ENCODE results near the gene CD248.
"Not testable (repeated sequence)": the region's sequence is repeated elsewhere in the genome, so short reads cannot be mapped to it uniquely, and the experiment has no call there.

CD248 gene

DNA sequence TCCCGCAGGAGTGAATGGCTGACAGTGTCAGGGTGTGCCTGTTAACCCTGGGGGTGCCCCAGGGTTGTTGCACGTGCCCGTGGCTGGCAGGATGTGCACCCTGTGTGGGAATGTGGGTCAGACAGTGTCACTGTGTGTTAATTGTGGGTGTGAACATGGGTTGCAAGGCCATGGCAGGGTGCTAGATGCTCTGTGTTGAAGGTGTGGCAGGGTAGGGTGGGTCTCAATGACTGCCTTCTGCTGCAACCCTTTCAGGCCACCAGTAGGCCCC lies 11.1 kb upstream of the CD248 start:
- DNase-seq: no peak

DNA sequence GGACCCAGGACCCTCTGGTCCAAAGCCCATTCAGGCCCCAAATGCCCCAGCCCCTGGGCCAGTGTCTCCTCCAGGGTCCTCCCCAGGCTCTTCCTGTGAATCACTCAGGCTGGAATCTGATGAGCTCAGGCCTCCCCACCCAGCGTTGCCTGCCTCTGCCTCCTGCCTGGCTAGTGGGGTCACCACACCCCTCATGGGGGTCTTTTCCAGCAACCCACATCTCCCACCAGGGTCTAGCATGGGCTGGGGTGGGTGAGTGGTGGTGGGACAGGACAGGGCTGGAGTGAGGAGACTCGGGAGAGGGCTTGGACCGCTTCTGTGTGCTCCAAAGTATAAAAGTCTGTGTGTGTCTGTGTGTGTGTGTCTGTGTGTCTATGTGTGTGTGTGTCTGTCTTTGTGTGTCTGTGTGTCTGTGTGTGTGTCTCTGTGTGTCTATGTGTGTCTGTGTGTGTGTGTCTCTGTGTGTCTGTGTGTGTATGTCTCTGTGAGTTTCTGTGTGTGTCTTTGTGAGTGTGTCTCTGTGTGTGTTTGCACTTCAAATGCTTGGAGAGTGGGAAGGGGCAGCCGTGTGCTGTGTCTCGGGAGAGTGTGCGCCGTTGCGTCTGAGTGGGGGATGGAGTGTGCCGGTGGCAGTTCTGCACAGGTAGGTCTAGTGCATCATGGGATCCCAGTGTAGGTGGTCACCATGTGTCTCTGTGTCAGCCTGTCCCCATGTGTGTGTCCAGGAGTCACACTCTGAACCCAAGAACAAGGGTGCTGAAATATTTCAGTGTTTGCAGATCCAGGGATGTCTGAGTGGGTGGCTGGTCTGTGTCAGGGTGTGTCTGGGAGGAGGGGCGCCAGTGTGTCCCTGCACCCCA lies 10.6 kb upstream of the CD248 start:
- DNase-seq: no peak

DNA sequence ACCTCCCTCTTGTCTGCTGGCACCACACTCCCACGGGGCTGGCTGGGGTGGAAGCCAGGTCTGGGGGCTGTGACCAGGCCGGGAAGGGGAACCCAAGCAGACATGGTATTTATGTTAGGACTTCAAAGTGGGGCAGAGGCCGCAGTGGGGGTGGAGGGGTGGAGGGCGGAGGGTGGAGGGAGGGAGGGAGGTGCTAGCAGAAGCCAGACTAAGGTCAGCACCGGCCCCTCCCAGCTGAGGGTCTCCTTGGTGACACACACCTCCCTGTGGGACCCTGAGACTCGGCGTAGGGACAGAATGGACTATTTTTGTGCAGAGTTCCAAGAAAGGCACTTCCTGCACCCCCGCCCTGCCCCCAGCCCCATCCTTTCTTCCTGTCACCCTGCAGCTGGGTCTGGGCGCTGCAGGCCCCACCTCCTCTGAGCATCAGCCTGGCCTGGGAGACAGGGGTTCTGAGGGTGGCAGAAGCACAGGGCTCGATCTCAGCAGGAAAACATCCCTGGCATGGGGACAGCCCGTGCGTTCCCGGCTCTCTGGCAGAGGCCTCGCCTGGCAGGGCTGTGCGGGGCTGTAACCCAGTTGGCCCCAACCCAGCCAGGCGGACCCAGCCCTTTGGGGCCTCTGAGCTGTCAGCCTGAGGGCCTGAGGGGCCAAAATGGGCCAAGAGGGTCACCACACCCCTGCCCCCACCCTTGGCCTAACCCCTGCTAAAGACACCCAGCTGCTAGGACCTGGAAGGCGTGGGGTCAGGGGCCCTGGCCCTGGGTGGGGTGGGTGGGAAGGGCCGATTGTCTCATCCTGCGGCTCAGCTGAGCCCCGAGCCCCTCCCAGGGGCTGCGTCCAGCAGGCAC lies 9.6 kb upstream of the CD248 start:
- DNase-seq: peak; percentile 38

DNA sequence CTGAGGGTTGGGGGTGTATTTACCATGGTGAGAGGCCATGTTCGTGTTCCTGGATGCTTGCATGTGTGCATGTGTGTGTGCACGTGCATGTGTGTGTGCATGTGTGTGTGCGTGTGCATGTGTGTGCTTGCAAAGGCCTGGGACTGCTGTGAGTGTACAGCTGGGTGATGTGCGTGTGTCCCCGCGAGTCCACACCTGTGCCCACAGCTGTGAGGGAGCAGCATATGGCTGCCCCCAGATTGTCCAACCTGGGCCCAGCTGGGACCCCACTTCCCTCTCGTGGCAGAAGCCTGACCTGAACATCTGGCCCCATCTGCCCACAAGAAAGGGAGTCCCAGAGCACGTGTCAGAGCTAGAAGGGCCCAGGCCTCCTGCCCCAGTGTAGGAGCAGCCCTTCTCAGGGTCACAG lies 8.4 kb upstream of the CD248 start:
- no peak for DNase-seq

DNA sequence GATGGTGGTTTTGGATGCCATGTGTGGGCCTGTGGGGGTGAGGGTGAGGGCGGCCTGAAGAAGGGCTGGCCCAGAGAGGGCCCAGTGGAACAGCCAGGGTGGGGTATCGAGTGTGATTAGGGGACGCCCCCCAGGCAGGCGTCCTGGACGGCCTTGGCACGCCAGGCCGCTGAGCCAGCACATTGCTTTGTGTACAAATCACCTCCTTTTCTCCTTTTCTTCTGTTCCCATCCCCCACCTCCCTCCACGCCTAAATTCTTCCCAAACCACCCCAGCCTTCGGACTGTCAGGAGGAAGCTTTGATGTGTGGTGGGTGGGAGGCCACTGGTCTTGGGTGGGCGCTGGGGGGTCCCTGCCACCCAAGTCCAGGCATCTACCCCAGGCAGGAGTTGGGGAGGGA lies 7.8 kb upstream of the CD248 start:
- DNase-seq: no peak

DNA sequence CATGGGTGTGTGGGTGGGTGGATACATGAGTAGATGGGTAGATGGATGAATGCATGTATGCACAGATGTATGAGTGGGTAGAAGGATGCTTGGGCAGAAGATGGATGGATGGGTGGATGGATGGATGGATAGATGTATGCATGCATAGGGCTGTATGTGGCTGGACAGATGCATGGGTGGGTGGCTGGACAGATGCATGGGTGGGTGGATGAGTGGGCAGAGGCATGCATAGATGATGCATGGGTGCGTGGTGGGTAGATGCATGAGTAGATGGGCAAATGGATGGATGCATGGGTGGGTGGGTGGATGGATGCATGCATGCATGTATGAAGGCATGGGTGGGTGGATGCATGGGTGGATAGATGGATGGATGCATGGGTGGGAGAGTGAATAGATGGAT lies 6.8 kb upstream of the CD248 start:
- no peak for DNase-seq

DNA sequence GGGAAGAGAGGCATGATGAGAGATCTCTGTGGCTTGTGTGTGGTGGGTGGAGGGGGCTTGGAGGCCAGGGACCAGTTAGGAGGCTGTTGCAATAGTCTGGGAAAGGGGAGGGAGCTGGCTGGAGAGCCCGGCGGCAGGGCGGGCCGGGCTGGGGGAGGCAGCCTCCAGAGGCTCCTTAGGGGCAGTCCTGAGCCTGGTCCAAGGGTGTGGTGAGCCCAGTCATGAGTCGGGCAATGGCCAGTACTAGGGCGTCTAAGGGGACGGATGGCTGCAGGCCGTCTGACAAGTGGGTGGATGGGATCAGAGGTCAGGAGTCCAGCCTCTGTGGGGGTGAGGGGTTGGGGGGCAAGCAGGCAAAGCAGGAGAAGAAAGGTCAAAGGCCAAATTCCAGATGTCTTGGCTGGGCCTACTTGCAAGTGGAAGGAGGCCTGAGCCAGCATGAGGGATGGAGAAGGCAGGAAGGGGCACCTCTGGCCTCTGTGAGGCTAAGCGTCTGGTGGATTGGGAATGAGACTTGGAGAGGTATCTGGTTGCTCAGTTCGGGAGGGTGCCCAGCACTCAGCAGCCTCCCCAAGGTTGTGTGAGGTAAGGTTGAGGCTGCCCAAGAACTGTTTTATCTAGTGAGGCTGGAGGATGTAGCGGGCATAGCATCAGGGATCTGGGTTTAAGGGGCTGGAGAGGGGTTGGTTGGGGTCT lies 6.0 kb upstream of the CD248 start:
- DNase-seq: no peak

DNA sequence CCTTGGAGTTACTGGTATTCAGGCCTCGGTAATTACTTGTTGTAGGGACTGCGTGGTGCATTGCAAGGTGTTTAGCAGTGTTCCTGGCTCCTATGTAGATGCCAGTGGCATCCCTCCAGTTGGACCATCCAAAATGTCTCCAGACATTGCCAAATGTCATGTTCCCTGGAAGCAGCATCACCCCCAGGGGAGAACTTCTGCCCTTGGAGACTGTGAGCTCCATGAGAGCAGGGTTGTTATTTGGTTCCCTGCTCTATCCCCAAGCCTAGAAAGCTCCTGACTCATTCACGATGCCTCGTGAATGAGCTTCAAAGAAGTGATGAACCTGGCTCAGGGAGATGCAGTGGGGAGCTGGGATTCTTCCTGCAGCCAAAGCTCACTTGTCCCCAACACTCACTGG lies 4.8 kb upstream of the CD248 start:
- DNase-seq: no peak

DNA sequence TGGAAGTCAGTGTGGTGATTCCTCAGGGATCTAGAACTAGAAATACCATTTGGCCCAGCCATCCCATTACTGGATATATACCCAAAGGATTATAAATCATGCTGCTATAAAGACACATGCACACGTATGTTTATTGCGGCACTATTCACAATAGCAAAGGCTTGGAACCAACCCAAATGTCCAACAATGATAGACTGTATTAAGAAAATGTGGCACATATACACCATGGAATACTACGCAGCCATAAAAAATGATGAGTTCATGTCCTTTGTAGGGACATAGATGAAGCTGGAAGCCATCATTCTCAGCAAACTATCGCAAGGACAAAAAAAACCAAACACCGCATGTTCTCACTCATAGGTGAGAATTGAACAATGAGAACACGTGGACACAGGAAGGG lies 3.9 kb upstream of the CD248 start:
- DNase-seq: not testable (repeated sequence)

DNA sequence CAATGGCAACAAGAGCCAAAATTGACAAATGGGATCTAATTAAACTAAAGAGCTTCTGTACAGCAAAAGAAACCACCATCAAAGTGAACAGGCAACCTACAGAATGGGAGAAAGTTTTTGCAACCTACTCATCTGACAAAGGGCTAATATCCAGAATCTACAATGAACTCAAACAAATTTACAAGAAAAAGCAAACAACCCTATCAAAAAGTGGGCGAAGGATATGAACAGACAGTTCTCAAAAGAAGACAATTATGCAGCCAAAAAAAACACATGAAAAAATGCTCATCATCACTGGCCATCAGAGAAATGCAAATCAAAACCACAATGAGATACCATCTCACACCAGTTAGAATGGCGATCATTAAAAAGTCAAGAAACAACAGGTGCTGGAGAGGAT lies 3.4 kb upstream of the CD248 start:
- not testable (repeated sequence) for DNase-seq

DNA sequence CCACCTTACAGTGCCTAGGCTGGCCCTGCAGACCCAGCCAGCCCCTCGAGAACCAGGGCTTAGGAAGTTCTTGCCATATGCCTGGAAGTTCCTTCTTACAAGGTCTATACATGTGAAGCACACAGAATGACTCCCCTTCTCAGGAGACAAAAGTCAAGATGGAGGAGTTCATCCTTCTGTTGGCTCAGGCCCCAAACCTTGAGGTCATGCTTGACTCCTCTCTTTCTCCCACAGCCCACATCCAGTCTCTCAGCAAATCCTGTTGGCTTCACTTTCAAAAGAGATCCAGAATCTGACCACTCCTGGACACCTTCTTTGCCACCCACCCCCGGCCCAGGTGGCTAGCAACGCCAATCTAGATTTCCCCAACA lies 1.7 kb upstream of the CD248 start:
- DNase-seq: no peak

DNA sequence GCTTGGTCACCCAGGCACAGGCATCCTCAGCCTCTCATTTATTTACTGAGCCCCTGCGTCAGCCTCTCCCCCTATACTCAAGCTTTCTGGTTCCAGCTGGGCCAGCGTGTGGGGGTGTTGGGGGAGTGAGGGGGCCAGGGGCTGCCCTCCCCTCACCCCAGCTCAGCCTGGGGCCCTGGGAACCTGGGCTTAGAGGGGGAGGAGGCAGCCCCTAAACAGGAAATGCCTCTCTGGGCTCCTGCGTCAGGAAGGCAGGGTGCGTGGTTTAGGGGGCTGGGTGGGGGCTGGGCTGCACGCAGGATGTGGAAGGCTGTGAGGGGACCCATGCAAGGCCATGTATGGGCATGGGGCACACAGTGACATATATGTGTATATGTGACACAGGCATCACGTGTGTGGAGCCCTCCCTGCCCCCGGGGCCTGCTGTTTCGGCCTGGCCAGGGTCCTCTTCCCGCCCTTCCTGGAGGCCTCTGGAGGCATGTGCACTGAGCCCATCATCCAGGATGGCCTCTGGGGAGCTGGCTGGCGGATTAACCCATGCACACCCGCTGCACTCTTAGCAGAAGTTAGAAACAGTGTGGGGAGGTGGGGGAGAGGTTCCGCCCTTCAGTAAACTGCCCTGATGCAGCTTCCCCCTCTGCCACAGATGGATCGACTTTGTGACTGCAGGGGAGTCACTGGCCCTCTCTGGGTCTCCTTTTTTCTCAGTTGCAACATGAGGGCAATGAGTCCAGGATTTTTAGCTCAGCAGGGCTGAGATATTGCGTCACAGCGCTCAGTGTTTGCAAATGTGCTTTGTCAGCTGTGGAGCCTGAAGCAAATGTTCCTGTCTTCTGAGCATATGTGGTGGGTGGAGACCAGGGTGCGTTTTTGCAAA lies 1.1 kb upstream of the CD248 start:
- DNase-seq: peak; percentile 69

DNA sequence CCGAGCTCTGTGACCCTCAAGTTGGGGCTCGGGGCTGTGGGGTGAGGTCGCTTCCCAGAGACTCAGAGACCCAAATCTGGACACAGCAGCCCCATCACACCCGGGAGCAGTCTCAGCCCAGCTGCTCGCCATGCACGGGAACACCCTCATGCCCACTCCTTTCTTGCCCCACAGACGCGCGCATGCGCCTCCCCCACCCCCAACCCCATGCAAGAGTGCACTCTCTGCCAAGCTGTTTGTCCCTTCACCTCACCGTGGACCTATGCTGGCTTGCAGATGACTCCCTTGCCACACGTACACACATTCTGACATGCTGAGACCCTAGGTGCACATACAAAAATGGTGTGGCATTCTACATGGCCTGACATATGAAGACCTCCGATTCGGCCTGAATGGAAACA lies 478 bp upstream of the CD248 start:
- DNase-seq: peak; percentile 58

DNA sequence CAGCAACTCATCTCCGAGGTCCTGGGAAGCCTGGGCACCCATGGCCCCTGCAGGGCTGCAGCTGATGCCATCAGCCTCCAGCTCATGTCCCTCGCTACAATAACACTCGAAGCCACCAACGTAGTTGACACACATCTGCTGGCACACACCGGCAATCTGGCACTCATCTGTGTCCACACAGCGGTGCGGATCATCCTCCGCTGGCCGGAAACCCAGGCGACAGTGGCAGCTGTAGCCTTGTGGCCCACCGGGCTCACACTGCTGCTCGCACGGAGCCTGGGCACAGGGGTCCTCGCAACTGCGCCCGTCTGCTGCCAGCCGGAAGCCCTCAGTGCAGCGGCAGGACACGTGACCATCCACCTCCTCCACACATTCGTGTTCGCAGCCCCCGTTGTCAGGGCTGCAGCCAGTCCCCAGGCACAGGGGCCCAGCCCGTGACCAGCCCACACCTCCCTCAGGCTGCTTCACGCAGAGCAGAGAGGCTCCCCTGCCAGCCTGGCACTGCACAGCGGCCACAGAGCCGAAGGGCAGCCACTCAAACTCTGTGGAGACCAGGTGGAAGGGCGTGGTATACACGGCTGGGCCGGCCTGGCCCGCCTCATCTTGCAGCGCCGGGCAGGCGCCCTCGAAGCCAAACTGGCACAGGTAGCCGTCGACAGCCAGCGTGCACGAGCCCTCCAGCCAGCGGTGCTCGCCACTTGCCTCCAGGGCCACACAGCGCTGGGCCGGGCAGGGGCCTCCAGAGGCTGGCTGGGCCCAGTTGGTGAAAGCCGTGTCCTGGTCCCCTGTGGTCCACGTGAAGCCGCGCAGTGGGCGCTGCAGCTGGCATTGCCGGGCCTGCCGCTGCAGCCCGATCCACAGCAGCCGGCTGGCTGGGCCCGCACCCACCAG lies 678 bp downstream of the CD248 start:
- DNase-seq: no peak

DNA sequence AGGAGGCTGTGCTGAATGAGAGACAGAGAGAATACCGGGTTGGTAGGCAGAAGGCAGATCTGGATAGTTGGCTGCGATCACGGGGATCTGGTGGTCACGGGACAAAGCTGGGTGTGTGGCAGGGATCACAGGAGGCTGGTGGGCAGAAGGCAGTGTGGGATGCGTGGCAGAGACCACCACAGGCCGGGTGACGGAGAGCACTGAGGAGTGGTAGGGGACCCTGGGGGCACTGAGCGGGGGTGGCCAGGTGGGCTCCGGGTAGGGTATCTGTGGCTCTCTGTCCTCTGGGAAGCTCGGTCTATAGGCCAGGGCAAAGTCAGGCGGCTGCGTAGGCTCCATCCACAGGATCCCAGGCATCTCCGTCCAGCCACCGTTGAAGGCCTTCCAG lies 1.4 kb downstream of the CD248 start:
- no peak for DNase-seq

DNA sequence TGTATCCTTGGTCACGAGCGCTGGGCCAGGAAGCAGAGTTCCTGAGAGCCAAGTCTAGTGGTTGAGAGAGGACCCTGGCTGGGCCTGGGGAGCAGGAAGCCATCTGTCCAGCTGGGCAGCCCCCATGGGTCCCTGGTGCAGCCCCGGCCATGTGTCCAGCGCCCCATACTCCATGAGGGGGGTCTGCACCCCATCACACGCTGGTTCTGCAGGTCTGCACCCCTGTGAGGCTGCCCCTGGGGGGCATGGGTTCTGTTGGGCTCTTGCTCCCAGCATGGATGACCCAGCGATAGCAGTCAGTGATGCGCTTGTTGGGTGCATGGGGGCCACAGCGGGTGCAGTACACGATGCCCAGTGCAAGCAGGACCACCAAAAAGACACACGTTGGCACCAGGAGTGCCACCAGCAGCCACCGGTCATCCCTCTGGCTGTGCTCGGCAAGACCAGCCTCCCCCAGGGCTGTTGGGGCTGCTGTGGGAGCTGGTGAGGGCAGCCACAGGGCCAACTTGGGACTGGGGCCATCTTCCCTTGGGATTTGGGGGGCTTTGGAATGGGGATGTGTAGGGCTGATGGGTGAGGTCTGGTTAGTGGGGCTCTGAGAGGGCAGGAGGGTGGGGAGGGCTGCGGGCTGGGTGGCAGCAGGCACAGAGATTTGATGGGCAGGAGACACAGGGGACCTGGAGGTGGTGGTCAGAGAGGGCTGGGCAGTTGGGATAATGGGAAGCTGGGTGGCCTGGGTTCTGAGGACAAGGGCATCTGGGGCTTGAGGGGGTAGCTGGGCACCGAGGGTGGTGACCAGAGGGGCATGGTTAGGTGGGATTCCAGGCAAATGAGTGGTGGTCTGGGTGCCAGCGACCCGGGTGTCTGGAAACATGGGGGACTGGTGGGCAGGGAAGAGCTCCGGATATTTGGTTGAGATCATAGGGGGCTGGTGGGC lies 2.0 kb downstream of the CD248 start:
- DNase-seq: no peak

DNA sequence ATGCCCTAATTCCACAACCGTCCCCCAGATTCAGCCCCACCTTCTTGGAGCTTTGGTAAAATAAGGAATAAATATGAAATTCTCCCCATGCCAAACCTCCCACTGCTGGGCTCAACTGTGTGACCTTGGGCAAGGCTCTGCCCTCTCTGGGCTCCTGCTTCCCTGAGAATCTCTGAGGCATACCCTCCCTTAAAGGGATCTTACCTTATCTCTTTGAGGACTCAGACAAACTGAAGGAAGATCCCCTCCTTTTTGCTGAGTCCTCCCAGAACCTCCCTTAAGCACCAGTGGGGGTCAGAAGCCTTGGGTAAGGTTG lies 2.7 kb downstream of the CD248 start:
- no peak for DNase-seq

DNA sequence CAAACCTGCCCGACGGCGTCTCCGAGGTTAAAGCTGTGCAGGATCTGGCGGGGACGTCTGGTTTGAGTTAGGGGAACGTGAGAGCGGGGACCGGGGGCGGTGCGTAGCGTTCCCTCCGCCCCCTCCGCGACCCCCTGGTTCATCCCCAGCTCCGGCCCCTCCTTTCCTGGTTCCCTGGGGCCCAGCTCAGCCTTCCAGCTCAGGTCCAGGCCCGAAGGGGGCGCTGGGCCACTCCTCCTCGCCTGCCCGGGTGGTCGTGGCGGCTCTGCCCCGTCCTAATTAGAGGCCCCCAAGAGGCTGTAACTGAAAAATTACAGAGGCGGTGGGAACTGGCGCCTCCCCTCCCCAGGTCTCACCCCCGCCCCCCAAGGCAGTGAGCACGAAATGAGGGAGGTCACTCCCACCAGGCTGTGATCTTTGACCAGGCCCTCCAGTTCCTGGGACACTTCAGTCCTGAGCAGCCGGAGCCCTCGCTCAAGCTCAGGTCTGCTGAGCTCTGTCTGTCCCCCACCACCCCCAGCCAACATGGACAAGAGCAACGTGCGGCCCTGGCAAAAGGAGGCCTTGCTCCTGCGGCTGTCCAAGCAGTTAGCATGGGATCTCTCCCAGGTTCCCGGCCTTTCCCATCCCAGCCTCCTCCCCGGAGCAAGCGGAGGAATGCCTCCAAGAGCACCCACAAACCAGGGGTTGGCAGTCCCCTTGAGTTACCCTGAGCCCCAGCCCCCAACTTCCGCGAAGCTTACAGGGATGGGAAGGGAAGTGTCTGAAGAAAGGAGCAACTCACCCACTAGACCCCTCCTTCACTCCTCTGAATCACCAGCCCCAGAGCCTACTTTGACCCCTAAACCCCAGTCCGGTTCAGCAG lies 3.3 kb downstream of the CD248 start:
- no peak for DNase-seq

DNA sequence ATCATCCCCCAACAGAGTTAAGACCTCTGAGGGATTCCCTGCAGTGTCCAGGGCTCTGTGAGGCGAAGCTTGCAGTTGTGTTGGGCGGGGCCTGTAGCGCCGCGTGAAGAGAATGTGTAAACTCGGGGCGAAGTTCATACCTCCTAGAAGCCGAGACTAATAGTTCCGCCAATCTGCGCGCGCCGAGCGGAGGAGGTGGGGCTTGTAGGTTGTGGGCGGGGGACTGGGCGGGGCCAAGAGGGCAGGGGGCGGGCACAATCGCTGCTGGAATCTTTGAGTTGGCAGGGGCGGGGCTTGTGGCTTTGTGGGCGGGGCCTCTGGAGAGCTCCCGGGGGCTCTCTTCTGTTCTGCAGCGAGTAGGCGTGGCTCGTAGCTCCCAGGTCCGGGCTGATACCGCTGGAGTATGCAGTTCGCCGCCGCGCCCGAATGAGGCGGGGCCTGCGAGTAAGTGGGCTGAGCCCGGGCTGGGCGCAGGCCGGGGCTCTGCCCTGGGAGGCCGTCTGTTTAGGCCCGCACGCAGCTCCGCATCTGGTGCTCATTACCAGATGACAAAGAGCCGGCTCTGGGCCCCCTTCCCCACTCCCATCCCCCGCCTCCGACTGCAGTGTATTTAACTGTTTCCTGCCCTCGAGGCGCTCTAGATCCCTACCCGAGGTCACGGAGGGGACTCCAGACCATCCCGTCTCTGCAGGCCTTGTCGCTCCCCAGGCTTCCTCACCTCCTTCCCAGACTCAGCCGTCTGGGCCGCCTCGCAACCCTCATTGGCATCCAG lies 4.1 kb downstream of the CD248 start:
- DNase-seq: peak; percentile 98

Measured in activated T-cell treated with anti-CD3 and anti-CD28 coated beads, Interleukin-2, amount 50 U/mL, for 1 hour (primary cell).